Right lobe of liver (tissue), 6 donors: ENCODE data around the gene EFHC2. TPM values are rescaled to one million over a fixed set of nuclear protein-coding genes. Genes with fewer than 3 reads are reported as not detected.

ENCODE experiments used
- ATAC-seq, 4 donors: fragments of 200-7000 bp; cut with Tn5 transposase; one replicate each; pipeline ENCODE4 v1.9.1; 2020; ENCODE audit warnings: mild to moderate bottlenecking in 4 of 4, moderate library complexity in 4 of 4
- DNase-seq, 3 donors: peaks; one replicate each; pipeline ENCODE4 v3.0.0-alpha.2; 2020
- H3K27ac ChIP-seq, 3 donors: fragments of 200-600 bp; one replicate each; pipeline ENCODE4 v1.8.0; 2022
- H3K27me3 ChIP-seq, 2 donors: fragments of 200-600 bp; one replicate each; pipeline ENCODE4 v1.8.0; 2022
- H3K36me3 ChIP-seq, 4 donors: fragments of 200-600 bp; sonication (generic) in 1 of 4; one replicate each; pipeline versions ENCODE4 v1.5.1 to v1.8.0; 2017 to 2022; ENCODE audit warnings: control low read depth in 1 of 4
- H3K4me1 ChIP-seq, 4 donors: fragments of 200-600 bp; sonication (generic) in 1 of 4; one replicate each; pipeline versions ENCODE4 v1.5.1 to v1.8.0; 2017 to 2022; ENCODE audit warnings: control low read depth in 1 of 4
- H3K4me3 ChIP-seq, 3 donors: fragments of 200-600 bp; one replicate each; pipeline ENCODE4 v1.8.0; 2022
- H3K9me3 ChIP-seq, 4 donors: fragments of 200-600 bp; sonication (generic) in 1 of 4; one replicate each; pipeline versions ENCODE4 v1.5.1 to v1.8.0; 2017 to 2022; ENCODE audit warnings: control low read depth in 1 of 4
- POLR2A ChIP-seq: fragments of 450-650 bp; IDR thresholded peaks from one replicate; pipeline ENCODE4 v1.6.1; 2017; ENCODE audit warnings: antibody characterized with exemption, mild to moderate bottlenecking
- WGBS: methylation state at CpG from one replicate; pipeline ENCODE4 v1.1.6; 2018; ENCODE audit warnings: low coverage, low lambda C conversion rate; ENCODE audit not compliant: insufficient coverage; ENCODE audit errors: missing lambda C conversion rate; 5-methylcytosine and 5-hydroxymethylcytosine counted together
- intact Hi-C, 2 donors: fragments of 100-400 bp; cut with DNase I; formaldehyde crosslinking; loops; one replicate each; pipeline versions ENCODE4 v1.11.2 to v1.14.1; 2022
- total RNA-seq, 6 experiments: library from RNA; depleted of rRNA in 2 of 6; stranded (reverse); fragments of >200 nt in 2 of 6; fragmentation: NEBNext Ultra II Directional in 3 of 6; extraction: Animal tissue kit (Norgen Biotek cat#: 25700) in 3 of 6; gene quantifications; one replicate each; pipeline versions ENCODE4 v1.1.0 to v1.2.4, GENCODE V29; 2016 to 2023
- TF ChIP-seq, protein P1 (sequence below), 4 donors: fragments of 200-600 bp in 3 of 4; fragments of 450-650 bp in 1 of 4; IDR thresholded peaks; one replicate each; pipeline versions ENCODE4 v1.5.1 to v1.8.0; 2016 to 2022; ENCODE audit warnings: antibody characterized with exemption in 4 of 4, mild to moderate bottlenecking in 2 of 4
- donor health status: DM: no; HTN: yes; CAD: no.
- donor health status: DM: no; HTN: no; CAD: no.
- donor health status: DM: no; HTN: no; CAD: no.
- donor health status: DM: no; HTN: yes; CAD: no.
- donor health status: DM: no; HTN: yes; CAD: no.

EFHC2 gene
- total RNA-seq, 6 experiments from 2014 or later = 0.13 TPM; not detected in 5

DNA sequence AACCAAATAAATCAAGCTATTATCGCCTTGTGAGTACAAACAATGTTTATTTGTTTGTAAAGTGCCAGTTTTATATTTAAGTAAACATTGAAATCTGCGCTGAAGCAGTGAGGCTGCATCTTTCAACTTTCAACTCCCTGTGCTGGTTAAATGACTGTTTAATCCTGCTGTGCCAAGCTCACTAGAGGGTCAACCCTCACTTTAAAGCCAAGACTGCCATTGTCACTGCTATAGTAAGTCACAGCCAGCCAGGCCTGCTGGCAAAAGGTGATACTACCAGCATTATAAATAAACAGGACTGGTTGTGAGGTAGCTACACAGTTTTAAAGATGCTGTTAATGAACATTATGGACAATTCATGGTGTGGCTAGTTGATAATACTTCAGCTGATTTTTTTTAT lies 34.6 kb downstream of the EFHC2 start:
- TF ChIP-seq, protein P1, sequence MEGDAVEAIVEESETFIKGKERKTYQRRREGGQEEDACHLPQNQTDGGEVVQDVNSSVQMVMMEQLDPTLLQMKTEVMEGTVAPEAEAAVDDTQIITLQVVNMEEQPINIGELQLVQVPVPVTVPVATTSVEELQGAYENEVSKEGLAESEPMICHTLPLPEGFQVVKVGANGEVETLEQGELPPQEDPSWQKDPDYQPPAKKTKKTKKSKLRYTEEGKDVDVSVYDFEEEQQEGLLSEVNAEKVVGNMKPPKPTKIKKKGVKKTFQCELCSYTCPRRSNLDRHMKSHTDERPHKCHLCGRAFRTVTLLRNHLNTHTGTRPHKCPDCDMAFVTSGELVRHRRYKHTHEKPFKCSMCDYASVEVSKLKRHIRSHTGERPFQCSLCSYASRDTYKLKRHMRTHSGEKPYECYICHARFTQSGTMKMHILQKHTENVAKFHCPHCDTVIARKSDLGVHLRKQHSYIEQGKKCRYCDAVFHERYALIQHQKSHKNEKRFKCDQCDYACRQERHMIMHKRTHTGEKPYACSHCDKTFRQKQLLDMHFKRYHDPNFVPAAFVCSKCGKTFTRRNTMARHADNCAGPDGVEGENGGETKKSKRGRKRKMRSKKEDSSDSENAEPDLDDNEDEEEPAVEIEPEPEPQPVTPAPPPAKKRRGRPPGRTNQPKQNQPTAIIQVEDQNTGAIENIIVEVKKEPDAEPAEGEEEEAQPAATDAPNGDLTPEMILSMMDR (IDR thresholded peaks at IDR 0.05) = no peak
- TF ChIP-seq POLR2A = no peak
- WGBS = 86% methylated on average over 2 of the region's 2 CpGs
- ATAC-seq = no peak
- Histone ChIP-seq H3K27ac (no peak overlapping the region), H3K4me1 (no peaks in the 10 kb centered on the region), H3K9me3 (no peaks in the 10 kb centered on the region), H3K4me3 (no peak overlapping the region), H3K27me3 (no peaks in the 10 kb centered on the region), H3K36me3 (no peaks in the 10 kb centered on the region)
- intact Hi-C loops = no loop called here
- DNase-seq = no peak

DNA sequence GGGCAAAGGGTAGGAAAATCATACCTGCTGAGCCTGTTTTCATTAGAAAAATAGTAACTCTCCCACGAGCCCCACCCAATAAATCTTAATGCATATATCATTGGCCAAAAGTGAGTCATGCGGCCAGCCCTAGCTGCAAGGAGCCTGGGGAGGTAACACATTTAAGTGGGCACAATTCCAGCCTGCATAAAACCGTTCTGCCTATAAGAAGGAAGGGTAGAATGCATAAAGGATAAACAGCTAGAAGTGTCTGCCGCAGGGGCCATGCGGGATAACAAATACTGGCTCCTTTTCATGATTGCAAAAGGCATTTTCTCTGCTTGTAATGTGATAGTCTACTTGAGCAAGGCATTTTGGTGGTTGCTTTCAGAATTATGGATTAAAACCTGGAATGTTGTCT lies 37.1 kb downstream of the EFHC2 start:
- no peak for TF ChIP-seq POLR2A
- TF ChIP-seq, protein P1 (IDR thresholded peaks at IDR 0.05) = no peak
- WGBS = 57% methylated on average over 5 of the region's 5 CpGs
- H3K36me3 ChIP-seq = no peaks in the 10 kb centered on the region
- ATAC-seq (no peak), DNase-seq (no peak)
- no peaks in the 10 kb centered on the region for H3K4me1 ChIP-seq
- H3K27ac ChIP-seq = no peak overlapping the region
- H3K4me3 ChIP-seq = no peak overlapping the region
- intact Hi-C loops = no loop called here
- no peaks in the 10 kb centered on the region for H3K27me3 ChIP-seq
- no peaks in the 10 kb centered on the region for H3K9me3 ChIP-seq

DNA sequence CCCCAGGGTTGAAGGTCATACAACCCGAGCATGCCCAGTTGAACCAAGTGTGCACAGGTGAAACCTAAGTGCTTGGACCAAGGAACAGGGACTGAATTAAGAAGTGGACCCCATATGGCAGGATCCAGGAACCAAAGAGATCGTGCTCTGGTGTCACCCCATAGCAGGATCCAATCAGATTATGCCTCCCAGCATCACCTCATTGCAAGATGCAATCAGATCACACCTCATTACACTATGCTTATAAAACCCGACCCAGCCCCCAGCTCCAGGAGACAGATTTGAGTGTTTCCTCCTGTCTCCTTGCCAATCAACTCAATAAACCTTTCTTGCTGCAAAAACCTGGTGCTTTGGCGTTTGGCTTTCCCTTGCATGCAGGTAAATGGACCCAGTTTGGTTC lies 37.6 kb downstream of the EFHC2 start:
- Histone ChIP-seq H3K36me3 (no peaks in the 10 kb centered on the region), H3K27me3 (no peaks in the 10 kb centered on the region), H3K4me3 (no peak overlapping the region), H3K27ac (no peak overlapping the region), H3K4me1 (no peaks in the 10 kb centered on the region), H3K9me3 (no peaks in the 10 kb centered on the region)
- WGBS = 51% methylated on average over 4 of the region's 4 CpGs
- TF ChIP-seq, protein P1 (IDR thresholded peaks at IDR 0.05) = no peak
- no peak for TF ChIP-seq POLR2A
- ATAC-seq = no peak
- no peak for DNase-seq
- intact Hi-C loops = no loop called here

DNA sequence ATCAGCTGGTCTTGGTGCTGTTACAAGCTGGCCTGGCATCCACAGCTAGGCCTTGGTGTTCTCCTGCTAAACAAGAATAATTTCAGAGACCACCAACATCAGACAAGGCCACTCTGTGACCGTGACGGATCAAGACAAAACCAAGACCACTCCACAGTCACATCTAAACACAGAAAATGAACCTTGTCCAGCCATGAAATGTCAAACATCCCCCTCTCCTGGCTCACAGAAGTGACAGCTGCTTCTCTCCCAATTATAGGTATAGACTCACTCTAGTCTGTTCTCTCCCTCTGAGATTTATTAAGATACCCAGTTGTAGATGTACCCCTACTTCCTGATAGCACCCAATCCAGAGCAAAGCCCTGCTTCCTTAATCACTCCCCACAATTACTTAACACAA lies 40.4 kb downstream of the EFHC2 start:
- H3K9me3 ChIP-seq = no peaks in the 10 kb centered on the region
- no peaks in the 10 kb centered on the region for H3K27me3 ChIP-seq
- DNase-seq = no peak
- no peak overlapping the region for H3K27ac ChIP-seq
- H3K4me3 ChIP-seq = no peak overlapping the region
- intact Hi-C loops = no loop called here
- H3K36me3 ChIP-seq = no peaks in the 10 kb centered on the region
- TF ChIP-seq, protein P1 (IDR thresholded peaks at IDR 0.05) = no peak
- no peak for TF ChIP-seq POLR2A
- H3K4me1 ChIP-seq = no peaks in the 10 kb centered on the region
- WGBS = 75% methylated on average over 2 of the region's 2 CpGs
- ATAC-seq = no peak

DNA sequence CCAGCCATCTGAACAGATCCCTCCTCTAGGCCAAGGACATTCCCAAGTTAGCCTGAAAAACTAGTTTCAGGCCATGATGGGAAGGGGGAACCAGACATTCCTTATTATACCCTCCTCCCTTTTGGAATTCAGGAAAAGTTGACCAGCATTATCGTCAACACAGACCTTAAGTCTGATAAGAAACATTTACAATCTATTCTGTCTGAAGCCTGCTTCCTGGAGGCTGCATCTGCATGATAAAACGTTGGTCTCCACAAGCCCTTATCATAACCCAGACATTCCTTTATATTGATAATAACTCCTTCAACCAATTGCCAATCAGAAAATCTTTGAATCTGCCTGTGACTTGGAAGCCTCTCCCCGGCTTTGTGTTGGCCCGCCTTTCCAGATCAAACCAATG lies 44.3 kb downstream of the EFHC2 start:
- Histone ChIP-seq H3K9me3 (no peaks in the 10 kb centered on the region), H3K27me3 (no peaks in the 10 kb centered on the region), H3K4me1 (no peaks in the 10 kb centered on the region), H3K27ac (no peak overlapping the region), H3K4me3 (no peak overlapping the region), H3K36me3 (no peaks in the 10 kb centered on the region)
- no peak for DNase-seq
- 54% methylated on average over 4 of the region's 4 CpGs for WGBS
- TF ChIP-seq, protein P1 (IDR thresholded peaks at IDR 0.05) = no peak
- TF ChIP-seq POLR2A = no peak
- intact Hi-C loops = no loop called here
- no peak for ATAC-seq
